GM12891 (cell line): ENCODE results near the gene TP53TG3E. TPM values are rescaled to one million over a fixed set of nuclear protein-coding genes. Genes with fewer than 3 reads are reported as not detected.
"Not testable (repeated sequence)": the region's sequence is repeated elsewhere in the genome, so short reads cannot be mapped to it uniquely, and the experiment has no call there.

Experiments used
- DNase-seq: peaks from one replicate; pipeline ENCODE4 v3.0.0; 2011; ENCODE audit warnings: low spot score; ENCODE audit not compliant: insufficient read length
- FAIRE-seq: peaks from 2 replicates; lab custom pipeline; 2011; peaks lifted over from hg19 to GRCh38; lab: Jason Lieb, UNC
- polyA plus RNA-seq: library from polyadenylated mRNA; unstranded; fragments of >200 nt; gene quantifications from one replicate; pipeline ENCODE4 v1.2.1, GENCODE V29; 2012; ENCODE audit warnings: low read depth, missing spikeins, inconsistent platforms; ENCODE audit not compliant: missing spikeins

TP53TG3E gene, protein sequence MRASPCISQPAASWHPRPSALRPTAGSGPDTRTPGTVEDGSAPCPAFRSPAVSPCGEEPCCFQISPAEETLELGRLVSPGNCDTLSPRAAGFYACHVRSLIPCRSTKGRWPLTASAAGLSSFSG
- not detected for polyA plus RNA-seq

DNA sequence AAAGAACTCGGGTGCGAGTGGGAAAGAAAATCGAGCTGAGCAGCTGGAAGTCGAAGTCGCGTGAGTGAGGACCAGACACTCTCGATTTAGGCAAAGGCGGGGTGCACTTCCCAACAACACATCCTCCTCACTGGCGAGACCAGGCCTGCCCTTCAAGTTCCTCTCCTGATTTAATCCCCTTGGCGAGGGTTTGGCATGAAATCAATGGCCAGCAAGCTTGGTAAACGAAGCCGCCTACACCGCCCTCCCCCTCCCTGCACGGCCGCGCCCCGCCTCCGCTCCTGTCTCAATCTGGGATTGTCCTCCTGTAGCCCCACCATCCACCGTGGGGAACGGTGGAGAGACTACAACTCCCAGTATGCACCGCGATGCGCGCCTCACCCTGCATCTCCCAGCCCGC lies at the start of gene TP53TG3E:
TSS of gene TP53TG3E (plus strand) at position 301 of the 400 bp plus-strand sequence. CDS start at position 369, 68 bp downstream.
- not testable (repeated sequence) for FAIRE-seq, DNase-seq

DNA sequence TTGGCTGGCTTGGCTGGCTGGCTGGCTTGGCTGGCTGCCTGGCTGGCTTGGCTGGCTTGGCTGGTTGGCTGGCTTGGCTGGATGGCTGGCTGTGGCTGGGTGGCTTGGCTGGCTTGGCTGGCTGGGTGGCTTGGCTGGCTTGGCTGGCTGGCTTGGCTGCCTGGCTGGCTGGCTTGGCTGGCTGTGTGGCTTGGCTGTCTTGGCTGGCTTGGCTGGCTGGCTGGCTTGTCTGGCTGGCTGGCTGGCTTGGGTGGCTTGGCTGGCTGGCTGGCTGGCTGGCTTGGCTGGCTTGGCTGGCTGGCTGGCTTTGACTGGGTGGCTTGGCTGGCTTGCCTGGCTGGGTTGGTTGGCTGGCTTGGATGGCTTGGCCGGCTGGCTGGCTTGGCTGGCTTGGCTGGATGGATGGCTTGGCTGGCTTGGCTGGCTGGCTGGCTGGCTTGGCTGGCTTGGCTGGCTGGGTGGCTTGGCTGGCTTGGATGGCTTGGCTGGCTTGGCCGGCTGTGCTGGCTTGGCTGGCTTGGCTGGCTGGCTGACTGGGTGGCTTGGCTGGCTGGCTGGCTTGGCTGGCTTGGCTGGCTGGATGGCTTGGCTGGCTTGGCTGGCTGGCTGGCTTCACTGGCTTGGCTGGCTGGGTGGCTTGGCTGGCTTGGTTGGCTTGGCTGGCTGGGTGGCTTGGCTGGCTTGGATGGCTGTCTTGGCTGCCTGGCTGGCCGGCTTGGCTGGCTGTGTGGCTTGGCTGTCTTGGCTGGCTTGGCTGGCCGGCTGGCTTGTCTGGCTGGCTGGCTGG lies 32.3 kb downstream of the TP53TG3E start:
- DNase-seq, FAIRE-seq: not testable (repeated sequence)

DNA sequence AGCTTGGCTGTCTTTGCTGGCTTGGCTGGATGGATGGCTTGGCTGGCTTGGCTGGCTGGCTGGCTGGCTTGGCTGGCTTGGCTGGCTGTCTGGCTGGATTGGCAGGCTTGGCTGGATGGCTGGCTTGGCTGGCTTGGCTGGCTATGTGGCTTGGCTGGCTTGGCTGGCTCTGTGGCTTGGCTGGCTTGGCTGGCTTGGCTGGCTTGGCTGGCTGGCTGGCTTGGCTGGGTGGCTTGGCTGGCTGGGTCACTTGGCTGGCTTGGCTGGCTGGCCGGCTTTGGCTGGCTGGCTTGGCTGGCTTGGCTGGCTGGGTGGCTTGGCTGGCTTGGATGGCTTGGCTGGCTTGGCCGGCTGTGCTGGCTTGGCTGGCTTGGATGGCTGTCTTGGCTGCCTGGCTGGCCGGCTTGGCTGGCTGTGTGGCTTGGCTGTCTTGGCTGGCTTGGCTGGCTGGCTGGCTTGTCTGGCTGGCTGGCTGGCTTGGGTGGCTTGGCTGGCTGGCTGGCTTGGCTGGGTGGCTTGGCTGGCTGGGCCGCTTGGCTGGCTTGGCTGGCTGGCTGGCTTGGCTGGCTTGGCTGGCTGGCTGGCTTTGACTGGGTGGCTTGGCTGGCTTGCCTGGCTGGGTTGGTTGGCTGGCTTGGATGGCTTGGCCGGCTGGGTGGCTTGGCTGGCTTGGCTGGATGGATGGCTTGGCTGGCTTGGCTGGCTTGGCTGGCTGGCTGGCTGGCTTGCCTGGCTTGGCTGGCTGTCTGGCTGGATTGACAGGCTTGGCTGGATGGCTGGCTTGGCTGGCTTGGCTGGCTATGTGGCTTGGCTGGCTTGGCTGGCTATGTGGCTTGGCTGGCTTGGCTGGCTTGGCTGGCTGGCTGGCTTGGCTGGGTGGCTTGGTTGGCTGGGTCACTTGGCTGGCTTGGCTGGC lies 33.8 kb downstream of the TP53TG3E start:
- DNase-seq, FAIRE-seq: not testable (repeated sequence)

DNA sequence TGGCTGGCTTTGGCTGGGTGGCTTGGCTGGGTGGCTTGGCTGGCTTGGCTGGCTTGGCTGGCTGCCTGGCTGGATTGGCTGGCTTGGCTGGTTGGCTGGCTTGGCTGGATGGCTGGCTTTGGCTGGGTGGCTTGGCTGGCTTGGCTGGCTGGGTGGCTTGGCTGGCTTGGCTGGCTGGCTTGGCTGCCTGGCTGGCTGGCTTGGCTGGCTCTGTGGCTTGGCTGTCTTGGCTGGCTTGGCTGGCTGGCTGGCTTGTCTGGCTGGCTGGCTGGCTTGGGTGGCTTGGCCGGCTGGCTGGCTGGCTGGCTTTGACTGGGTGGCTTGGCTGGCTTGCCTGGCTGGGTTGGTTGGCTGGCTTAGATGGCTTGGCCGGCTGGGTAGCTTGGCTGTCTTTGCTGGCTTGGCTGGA lies 34.4 kb downstream of the TP53TG3E start:
- FAIRE-seq, DNase-seq: not testable (repeated sequence)

DNA sequence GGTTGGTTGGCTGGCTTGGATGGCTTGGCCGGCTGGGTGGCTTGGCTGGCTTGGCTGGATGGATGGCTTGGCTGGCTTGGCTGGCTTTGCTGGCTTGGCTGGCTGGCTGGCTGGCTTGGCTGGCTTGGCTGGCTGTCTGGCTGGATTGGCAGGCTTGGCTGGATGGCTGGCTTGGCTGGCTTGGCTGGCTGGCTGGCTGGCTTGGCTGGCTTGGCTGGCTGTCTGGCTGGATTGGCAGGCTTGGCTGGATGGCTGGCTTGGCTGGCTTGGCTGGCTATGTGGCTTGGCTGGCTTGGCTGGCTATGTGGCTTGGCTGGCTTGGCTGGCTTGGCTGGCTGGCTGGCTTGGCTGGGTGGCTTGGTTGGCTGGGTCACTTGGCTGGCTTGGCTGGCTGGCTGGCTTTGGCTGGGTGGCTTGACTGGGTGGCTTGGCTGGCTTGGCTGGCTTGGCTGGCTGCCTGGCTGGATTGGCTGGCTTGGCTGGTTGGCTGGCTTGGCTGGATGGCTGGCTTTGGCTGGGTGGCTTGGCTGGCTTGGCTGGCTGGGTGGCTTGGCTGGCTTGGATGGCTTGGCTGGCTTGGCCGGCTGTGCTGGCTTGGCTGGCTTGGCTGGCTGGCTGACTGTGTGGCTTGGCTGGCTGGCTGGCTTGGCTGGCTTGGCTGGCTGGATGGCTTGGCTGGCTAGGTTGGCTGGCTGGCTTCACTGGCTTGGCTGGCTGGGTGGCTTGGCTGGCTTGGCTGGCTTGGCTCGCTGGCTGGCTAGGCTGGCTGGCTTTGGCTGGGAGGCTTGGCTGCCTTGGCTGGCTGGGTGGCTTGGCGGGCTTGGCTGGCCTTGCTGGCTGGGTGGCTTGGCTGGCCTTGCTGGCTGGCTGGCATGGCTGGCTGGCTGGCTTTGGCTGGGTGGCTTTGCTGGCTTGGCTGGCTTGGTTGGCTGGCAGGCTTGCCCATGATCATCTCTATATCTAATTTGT lies 35.3 kb downstream of the TP53TG3E start:
- not testable (repeated sequence) for FAIRE-seq, DNase-seq
